Stimulated activated CD4-positive, alpha-beta T cell treated with anti-CD3 and anti-CD28 coated beads, TNF-alpha, amount 100 ng/mL, for 48 hours (primary cell): Measurements from ENCODE around the gene MAP3K14.
"Not testable (repeated sequence)": the region's sequence is repeated elsewhere in the genome, so short reads cannot be mapped to it uniquely, and the experiment has no call there.

Source experiments
- DNase-seq, 3 donors: peaks; one replicate each; pipeline ENCODE4 v3.0.0-alpha.2; 2020; ENCODE audit warnings: low read depth in 3 of 3

MAP3K14 gene

DNA sequence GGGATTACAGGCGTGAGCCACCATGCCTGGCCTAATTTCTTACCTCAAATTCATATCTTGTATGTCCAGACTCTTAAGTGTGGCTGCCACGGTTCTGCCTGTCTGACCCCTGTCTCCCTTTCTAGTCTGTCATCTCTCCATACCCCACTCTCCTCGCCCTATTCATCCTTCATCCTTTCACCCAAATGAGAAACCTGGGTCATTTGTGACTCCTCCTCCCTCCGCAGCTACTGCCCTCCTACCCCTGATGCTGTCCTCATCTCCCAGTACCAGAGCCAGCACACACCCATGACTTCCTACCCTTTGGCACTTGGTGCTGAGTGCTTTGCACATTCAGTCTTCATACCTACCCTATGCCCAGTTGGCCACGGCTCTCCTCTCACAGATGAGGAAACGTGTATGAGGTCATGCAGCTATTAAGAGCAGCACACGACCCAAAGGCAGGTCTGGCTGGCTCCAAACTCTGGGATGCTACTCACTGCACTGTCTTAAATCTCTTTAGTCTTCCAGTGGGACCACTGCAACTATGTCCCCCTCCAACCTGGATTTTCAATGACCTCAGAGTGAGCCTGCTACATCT, 56.5 kb downstream of the MAP3K14 start:
- no peak for DNase-seq

DNA sequence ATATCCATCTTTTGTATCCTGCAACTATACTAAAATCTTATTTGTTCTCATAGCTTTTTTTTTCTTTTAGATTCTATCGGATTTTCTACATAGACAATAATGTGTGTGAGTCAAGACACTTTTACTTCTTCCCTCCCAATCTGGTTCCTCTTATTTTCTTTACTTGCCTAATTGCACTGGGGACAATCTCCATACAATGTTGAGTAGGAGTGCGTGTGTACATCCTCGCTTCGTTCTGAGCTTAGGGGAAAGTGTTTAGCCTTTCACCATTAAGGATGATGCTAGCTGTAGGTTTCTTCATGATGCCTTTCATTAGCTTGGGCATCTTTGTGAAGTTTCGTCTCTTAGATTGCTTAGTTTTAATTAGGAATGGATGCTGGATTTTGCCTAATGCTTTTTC, 57.8 kb downstream of the MAP3K14 start:
- DNase-seq = no peak

DNA sequence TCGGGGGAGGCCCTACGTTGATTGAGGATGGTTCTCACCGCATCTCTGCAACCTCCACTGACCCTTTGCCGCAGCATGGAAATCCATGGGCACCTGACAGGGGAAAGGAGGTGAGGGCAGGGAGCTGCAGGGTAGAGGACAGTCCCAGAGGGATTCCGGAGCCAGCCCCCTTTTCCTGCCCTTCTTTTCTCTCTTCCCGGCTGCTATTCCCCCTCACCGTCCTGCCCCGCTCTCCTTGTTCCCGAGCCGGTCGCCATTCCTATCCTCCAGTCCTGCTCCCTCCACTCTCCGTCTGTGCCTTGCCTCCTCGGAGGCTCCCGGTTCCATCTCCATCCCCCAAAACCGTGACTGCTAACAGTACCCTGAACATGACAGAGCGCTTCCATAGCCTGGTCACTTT, 59.7 kb downstream of the MAP3K14 start:
- DNase-seq = no peak

DNA sequence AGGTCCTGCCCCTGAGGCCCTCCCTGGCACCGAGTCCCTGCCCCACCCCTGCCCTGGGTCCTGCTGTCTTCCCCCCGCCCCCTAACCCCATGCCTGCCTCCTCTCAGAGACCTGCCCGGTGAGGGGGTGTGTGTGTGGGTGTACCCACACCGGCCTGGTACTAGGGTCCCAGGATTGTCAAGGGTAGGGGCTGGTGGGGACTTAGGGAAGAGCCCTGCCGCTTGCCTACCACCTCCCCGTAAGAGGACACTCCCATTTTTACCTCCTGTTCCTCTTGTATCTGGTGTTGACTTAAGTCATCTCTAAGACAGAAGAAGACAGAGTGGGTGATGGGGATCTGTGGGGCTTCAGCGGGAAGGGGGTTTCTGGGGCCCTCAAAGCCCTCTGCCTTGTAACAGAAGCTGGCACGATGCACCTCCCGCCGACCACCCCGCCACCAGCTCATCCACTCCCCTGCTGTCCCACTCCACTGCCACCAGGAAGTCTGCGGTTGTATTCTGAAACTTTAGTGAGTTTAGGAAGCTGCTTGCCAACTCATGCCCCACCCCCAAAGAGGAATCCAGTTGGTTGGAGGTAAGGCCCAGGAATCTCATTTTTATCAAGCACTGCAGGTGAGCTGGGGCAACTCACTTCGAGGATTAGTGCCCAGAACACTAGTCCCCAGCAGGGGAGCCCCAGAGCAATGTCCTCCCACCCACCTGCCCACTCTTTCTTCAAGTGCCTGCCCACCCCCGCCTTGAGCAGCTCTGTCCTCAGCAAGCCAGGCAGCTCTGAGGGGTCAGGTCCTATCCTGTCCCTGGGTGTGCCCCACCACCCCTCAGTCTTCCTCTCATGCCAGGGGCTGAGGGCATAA, 60.5 kb downstream of the MAP3K14 start:
- DNase-seq = no peak

DNA sequence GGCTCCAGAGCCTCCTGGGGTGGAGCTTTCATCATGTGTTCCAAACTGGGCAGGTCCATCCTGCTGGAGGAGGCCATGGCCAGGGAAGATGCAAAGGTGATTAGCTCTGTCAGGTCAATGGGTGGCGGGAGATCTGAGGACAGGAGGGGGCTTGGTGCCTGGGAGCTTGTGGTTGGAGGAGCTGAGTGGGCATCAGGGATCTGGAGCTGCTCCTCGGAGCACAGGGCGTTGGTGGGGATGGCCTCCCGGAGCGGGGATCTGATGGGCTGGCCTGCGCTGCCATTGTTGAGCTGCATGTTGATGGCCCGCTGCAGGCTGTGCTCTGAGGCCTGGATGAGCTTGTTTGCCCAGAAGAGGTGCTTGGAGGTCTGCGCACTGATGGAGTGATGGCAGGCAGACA, 61.5 kb downstream of the MAP3K14 start:
- DNase-seq = no peak

DNA sequence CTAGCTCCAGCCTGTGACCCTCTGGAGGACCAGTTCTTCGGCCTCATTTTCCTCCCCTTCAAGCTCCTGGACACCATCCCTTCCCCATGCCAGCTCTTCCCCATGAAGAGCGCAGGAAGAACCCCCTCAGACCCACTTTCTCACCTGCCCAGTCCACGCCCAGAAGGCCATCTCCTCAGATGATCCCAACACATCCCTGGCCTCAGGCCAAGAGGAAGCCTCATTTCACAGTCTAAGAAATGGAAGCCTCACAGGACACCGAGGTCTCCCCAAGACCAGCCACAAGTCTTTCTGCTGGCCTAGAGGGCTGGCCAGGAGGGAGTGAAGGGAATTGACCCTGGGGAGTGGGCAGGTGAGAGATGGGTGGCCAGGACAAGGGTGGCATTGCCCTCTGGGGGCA, 62.9 kb downstream of the MAP3K14 start:
- no peak for DNase-seq

DNA sequence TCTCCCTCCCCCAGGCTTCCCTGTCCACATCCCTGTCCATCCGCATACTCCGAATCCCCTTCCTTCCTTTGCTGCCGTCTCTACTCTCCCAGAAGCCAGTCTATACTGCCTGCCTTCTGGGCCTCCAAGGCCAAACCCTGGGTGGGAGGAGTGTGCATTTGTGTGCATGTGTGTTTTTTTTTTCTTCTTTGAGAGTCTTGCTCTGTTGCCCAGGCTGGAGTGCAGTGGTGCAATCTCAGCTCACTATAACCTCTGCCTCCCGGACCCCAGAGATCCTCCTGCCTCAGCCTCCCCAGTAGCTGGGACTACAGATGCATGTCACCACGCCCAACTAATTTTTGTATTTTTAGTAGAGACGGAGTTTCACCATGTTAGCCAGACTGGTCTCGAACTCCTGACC, 63.6 kb downstream of the MAP3K14 start:
- DNase-seq = not testable (repeated sequence)

DNA sequence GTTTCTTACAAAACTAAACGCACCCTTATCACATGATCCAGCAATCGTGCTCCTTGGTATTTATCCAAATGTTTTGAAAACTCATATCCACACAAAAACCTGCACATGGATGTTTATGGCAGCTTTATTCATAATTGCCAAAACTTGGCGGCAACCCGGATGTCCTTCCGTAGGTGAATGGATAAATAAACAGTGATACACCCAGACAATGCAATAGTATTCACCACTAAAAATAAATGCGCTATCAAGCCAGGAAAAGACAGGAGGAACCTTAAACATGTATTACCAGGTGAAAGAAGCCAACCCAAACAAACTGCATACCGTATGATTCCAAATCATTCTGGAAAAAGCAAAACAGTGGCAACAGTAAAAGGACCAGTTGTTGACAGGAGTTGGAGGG, 64.9 kb downstream of the MAP3K14 start:
- DNase-seq = no peak

DNA sequence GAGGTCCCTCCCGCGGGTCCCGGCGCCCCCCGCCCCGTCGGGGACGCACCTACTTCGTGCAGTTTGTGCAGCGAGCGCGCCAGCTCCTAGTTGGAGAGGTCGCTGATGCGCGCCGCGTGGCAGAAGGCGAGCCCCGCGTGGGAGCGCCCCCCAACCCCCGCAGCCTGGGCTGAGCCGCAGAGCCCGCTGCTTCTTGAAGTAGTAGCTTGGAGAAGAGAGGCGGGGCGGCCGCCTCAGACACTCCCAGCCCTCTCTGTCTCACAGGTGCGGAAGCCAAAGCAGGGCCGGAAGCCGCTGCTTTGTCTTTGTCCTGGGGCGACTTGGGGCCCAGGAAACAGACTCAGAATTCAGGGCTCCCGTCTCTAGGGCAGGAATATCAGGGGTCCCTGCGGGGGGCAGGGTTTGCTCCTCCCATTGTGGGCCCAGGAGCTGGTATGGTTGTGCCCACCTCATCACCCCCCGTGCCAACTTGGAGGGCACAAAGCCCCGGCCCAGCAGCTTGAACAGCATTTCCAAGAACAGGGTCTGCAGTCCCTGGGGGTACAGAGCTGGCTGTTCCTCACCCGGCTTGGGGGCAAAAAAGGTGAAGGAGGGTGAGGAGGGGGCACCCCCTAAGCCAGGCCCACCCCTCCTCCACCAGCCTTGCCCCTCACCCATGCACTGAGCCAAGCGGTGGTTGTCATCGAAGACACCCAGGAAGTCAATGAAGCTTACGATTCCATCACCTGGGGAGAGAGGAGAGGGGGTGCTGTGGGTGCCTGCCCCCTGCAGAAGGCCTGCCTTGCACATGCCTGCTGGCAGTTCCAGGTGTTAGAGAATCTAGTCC, 68.5 kb downstream of the MAP3K14 start:
- DNase-seq = peak in 2 of 3 donors; percentile 65 to 70

DNA sequence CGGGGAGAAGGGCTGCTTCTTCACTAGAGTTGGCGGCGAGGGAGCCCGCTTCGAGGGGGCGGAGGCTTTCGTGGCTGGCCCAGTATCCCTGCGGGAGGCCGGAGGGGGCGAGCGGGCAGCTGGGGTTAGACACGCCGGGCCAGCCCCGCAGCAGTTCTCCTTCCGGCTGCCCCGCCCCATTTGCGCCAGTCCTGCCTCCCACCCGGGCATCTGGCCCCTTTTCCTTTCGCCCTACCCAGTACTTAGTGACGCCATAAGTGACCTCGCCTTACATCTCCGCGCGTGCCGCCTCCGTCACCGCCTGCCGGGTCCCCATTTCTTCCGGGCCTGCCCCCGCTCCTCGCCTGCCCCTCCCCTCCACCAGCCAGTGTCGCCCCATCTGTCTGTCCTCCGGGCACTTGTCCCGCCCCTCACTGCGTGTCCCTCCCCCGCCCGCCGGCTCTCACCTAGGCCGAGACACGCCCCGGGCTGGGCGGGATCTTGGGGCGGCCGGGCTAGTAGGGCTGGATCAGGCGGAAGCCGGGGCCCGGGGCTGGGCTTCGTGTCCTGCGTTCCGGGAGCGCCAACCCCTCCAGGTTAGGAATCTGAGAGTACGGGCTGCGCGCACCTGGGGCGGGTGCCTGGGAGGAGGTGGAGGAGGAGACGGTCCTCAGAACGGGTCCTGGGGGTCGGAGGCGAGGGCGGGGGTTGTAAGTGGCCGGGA, 69.2 kb downstream of the MAP3K14 start:
- DNase-seq = peak; percentile 95 to 99 (median 97)

DNA sequence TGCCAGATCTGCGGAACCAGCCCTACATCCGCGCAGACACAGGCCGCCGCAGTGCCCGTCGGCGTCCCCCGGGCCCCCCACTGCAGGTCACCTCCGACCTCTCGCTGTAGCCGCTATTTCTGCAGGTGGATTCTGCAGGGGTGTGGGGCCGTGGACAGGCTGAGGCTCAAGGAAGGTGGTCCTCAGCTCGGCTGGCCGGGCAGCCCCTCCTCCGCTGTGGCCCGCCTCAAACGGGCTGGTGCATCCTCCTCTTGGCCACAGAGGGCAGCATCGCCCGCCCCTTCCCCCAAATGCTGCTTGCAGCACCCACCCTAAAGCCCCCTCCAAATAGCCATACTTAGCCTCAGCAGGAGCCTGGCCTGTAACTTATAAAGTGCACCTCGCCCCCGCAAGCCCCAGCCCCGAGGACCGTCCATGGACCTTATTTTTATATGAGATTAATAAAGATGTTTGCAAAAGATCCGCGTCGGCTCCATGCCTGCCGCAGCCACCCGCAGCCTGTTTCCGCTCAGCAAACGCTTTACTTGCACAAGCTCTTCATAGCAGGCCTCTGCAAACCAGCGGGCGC, 69.9 kb downstream of the MAP3K14 start:
- peak in 2 of 3 donors; percentile 26 to 60 for DNase-seq

DNA sequence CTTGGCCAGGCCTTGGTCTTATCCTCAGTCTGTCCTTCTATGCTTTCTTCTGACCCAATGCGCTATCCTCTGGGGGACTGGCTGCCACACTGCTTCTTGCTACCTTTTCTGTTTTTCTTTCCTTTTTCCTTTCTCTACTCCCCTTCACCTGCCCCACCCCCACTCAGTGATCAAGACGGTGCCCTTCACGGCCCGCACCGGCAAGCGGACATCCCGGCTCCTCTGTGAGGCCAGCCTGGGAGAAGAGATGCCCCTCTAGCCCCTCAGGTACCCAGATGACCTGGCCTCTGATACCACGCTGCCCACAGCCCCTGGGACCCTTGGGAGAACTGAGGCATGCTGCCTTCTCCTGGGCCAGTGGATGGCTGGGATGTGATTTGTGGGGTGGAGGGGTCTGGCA, 70.5 kb downstream of the MAP3K14 start:
- no peak for DNase-seq

DNA sequence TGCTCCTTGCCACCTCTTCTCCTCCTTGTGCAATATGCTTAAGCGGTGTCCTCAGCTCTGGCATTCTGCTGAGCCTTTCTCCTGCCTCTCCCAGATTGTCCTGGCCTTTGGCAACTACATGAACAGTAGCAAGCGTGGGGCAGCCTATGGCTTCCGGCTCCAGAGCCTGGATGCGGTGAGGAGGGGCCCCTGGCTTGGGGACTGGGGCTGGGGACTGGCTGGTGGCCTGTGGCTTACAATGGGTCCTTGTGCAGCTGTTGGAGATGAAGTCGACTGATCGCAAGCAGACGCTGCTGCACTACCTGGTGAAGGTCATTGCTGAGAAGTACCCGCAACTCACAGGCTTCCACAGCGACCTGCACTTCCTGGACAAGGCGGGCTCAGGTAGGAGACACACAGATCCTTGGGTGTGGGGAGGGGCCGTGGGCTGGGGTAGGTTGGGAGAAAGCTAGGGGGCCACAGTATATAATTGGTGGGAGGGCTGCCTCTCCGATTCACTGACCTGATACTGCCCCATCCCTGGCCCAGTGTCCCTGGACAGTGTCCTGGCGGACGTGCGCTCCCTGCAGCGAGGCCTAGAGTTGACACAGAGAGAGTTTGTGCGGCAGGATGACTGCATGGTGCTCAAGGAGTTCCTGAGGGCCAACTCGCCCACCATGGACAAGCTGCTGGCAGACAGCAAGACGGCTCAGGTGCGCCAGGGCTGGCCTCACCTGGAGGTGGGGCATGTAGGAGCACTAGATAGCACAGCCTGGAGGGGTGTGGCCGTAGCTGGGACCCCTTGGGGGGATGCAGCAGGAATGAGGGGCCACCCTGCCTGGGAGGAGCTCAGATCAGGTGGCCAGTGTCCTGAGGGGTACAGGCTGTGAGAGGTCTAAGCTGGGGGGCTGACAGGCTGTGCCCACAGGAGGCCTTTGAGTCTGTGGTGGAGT, 71.8 kb downstream of the MAP3K14 start:
- DNase-seq = no peak

DNA sequence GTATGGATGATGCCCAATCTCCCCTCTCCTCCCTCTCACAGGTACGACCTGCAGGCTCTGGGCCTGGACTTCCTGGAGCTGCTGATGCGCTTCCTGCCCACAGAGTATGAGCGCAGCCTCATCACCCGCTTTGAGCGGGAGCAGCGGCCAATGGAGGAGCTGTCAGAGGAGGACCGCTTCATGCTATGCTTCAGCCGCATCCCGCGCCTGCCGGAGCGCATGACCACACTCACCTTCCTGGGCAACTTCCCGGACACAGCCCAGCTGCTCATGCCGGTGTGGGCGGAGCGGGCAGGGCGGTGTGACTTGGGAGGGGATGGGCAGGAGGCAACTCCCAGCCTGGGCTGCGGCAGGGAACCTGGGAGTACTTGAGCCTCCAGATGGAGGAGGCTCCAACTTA, 73.1 kb downstream of the MAP3K14 start:
- DNase-seq = no peak

DNA sequence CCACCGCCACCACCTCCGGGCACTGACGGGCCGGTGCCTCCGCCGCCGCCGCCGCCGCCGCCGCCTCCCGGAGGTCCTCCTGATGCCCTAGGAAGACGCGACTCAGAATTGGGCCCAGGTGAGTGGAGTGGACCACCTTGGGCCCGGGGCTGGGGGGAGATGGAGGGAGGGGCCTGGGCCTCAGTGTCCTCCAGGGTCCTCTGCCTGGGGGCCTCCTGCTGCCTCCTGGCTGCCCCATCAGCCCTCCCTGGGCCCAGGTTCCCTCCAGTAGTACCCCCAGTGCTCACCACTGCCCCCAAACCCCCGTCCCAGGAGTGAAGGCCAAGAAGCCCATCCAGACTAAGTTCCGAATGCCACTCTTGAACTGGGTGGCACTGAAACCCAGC, 74.8 kb downstream of the MAP3K14 start:
- no peak for DNase-seq

DNA sequence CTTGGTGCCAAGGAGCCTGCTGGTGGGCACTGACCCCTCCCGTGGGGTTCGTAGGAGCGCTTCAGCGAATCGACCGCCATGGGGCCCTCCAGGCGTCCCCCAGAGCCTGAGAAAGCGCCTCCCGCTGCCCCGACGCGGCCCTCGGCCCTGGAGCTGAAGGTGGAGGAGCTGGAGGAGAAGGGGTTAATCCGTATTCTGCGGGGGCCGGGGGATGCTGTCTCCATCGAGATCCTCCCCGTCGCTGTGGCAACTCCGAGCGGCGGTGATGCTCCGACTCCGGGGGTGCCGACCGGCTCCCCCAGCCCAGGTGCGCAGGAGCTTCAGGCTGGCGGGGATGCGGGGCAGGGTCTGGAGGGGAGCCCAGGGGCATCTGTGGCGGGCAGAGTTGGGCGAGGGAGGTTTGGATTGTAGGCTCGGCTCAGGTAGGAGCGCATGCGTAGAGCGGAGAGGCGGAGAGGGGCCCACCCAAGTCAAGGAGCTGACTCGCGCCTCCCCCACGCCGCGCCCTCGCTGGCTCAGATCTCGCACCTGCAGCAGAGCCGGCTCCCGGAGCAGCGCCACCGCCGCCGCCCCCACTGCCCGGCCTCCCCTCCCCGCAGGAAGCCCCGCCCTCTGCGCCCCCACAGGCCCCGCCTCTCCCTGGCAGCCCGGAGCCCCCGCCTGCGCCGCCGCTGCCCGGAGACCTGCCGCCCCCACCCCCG, 75.3 kb downstream of the MAP3K14 start:
- no peak for DNase-seq

DNA sequence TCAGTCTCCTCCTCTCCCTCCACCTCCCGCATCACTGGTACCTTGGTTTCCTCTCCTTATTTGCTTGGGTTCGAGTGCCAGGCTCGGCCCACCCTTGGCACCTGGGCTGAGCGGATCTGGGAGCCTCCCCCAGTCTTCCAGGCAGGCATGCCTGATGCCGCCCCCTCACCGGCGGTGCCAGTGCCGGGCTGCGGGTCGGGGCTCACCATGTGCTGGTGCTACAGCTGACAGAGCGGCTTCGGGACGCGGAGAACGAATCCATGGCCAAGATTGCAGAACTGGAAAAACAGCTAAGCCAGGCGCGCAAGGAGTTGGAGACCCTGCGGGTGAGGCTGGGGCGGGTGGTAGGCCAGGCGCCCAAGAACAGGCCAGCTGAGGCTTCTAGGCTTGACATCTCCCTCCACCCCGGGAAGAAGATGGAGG, 75.9 kb downstream of the MAP3K14 start:
- DNase-seq = no peak

DNA sequence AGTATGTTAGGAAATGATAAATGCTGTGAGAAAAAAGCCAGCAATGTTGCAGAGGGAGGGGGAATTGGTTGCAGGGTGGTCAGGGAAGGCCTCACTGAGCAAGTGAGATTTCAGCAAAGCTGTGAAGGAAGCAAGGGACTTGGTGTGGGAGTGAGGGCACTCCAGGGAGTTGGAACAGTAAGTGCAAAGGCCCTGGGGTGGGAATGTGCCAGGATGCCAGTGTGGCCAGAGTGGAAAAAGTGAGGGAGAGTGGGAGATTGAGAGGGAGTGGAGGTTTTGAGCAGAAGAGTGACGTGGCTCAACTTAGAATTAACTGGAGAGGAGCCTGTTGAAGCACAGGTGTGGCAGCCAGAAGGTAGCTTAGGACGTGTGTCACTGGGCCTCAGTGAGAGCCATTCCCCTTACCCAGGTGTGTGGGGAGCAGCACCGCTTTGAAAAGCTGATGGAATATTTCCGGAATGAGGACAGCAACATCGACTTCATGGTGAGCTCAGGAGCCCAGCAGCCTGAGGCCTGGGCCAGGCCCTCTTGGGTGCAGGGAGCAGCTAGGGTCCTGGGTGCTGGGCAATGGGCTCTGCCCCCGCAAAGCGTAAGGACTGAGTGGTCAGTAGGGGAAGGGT, 78.6 kb downstream of the MAP3K14 start:
- DNase-seq = no peak

DNA sequence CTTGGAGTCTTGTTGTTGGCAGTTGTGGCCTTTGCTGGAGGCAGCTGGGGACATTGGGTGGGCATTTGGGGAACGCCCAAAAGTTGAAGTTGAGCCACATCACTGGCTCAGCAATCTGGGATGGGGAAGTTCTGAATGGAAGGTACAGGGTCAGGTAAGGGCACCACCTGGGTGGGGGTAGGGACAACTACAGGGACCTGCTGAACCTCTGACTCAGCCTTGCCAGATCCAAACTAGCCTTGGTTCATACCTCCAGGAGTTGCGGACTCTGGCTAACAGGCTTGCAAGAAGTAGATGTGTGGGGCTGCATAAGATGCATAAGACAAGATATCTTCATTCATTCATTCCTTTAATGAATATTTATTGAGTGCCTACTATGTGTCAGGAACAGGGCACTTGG, 79.1 kb downstream of the MAP3K14 start:
- DNase-seq = no peak

DNA sequence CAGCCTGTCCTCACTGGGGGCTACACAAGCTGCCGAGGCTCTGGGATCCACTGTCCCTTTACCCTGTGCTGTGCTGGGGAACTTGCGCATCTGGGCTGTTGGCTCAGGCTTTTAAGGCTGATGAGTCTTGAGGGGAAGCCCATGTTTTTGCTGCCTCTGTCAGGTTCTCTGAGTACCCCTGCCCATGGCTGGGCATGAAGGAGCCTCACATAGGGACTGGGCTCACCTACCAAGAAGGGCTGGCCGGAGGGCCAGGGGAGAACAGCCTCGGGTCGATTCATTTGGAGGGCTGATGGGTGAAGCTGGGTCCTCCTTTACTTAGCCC, 80.6 kb downstream of the MAP3K14 start:
- no peak for DNase-seq
